VCaP (cell line): ENCODE results near the gene TCOF1.

ENCODE experiments used
- H3K27ac ChIP-seq: fragments of 450-650 bp; 2 replicates; pipeline ENCODE4 v1.5.1; 2017
- CTCF ChIP-seq: fragments of 450-650 bp; conservative IDR thresholded peaks from 2 replicates; pipeline ENCODE4 v1.5.1; 2017; ENCODE audit warnings: mild to moderate bottlenecking, moderate library complexity

The TCOF1 gene

DNA sequence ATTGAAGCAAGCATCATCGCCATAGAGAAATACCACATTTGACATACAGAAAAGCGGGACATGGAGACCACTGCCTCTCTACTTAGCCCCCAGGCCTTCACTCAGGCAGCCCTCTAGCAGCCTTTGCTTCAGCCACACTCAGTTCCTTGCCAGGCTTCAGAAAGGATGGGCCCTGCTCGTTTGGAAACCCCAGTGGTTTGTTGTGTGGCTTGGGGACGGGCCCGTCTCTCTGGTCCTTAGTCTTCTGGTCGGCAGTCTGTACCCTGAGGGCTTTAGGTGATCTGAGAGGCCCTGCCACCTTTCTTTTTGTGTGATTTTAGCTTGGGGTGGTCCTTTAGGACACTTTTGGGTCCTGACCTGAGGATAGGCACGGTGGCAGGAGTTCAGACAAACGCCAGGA is 33.7 kb upstream of the TCOF1 start:
- no peak overlapping the region for H3K27ac ChIP-seq
- no peak for TF ChIP-seq CTCF

DNA sequence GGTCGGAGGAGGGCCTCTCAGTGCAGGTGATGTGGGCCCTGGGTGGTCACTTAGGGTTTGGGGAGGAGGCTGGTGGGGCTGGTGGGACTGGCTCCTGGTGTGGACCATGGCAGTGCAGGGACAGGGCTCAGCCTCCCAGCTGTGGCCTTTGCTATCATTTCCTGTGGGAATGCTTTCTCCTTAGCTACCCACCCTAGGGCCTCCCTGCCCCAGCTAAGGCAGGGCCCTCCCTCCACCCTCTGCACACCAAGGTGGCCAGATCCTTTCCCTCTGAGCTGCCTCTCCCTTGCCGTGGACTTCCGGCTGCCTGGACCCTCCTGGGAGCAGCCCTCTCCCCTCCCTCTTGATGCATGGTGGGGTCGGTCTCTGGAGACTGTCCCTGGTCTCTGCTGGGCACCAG is 32.1 kb upstream of the TCOF1 start:
- H3K27ac ChIP-seq = no peak overlapping the region
- no peak for TF ChIP-seq CTCF

DNA sequence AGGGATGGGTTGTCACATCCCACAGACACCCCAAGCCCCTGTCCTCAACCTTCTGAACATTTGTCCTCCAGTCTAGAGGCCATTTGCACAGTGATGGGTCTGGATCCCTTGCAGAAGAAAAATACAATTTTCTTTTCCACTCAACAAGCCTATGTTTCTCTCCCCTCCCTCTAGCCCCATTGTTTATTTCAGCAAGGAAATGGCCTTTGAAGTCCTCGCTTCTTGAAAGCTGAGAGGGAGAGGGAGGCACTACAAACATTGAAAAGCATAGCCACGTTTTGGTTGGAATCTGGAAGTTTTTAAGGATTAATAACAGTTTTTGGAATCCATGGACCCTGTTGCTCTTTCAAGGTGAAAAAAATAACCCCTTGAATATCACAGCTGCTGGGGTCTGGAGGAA is 30.8 kb upstream of the TCOF1 start:
- no peak for TF ChIP-seq CTCF
- no peak overlapping the region for H3K27ac ChIP-seq

- no peak for TF ChIP-seq CTCF
- no peak overlapping the region for H3K27ac ChIP-seq
These were observed 30.4 kb upstream of the TCOF1 start for GRCh38 chr5:150327139-150327538.

DNA sequence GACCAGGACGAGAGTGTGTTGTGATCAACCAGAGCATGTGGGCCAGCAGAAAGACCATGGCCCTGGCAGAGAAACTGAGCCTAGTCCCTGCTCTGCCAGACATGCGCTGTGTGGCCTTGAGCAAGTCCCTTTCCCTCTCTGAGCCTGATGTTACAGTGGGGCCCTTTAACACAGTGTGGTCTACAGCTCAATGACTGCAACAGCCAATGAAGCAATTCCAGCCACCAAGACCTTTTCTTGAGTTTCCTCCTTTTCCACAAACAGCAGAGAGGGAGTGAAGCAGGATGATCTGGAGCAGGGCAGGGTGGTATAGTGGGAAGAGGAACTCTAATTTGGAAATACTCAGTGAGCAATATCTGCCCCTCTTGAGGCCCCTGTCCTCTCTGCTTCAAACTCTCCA is 29.0 kb upstream of the TCOF1 start:
- no peak for TF ChIP-seq CTCF

DNA sequence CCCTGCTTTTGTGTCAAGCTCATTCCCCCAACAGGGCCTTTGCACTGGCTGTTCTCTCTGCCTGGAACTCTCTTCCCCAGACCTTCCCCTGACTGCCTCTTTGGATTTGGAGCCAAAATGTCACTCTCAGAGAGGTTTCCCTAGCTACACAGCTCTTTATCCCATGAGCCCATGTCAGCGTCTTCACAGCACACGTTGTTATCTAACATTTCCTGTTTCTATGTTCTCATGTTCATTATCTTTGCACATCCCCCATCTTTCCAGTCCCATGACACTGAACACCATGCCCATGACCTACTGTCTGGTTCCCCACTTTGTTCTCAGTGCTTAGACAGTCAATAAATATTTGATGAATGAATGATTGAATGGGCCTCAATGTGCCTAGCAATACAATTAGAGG is 28.5 kb upstream of the TCOF1 start:
- H3K27ac ChIP-seq = no peak overlapping the region
- TF ChIP-seq CTCF = no peak

More for the DNA sequence above, 29.0 kb upstream of the TCOF1 start:
- no peak overlapping the region for H3K27ac ChIP-seq

- no peak overlapping the region for H3K27ac ChIP-seq
- no peak for TF ChIP-seq CTCF
These were observed 27.3 kb upstream of the TCOF1 start for GRCh38 chr5:150329881-150330876.
